IPS-15b (cell line): ENCODE results near the gene SCGB3A2.
A peak's percentile ranks its signal among the peaks of the same experiment; 100 is the strongest.

Experiments
- H3K27me3 ChIP-seq: one replicate; pipeline ENCODE4 v1.6.1; 2013; ENCODE audit warnings: low read length; ENCODE audit not compliant: control insufficient read depth, insufficient read depth
- H3K36me3 ChIP-seq: one replicate; pipeline ENCODE4 v1.6.1; 2013; ENCODE audit warnings: low read length; ENCODE audit not compliant: control insufficient read depth, insufficient read depth
- H3K4me1 ChIP-seq: one replicate; pipeline ENCODE4 v1.6.1; 2013; ENCODE audit warnings: mild to moderate bottlenecking, low read length; ENCODE audit not compliant: control insufficient read depth, insufficient read depth
- H3K4me3 ChIP-seq: one replicate; pipeline ENCODE4 v1.5.1; 2013; ENCODE audit warnings: low read depth, low read length
- H3K9ac ChIP-seq: one replicate; pipeline ENCODE4 v1.6.1; 2013; ENCODE audit warnings: low read depth, mild to moderate bottlenecking, low read length
- H3K9me3 ChIP-seq: one replicate; pipeline ENCODE4 v1.6.1; 2013; ENCODE audit warnings: mild to moderate bottlenecking, low read length; ENCODE audit not compliant: control insufficient read depth, insufficient read depth

SCGB3A2 gene

GRCh38 chr5:147878066-147878759, at the start of gene SCGB3A2:
SCGB3A2 (plus strand) TSS chr5:147878711; CDS start chr5:147878804, 93 bp downstream.
- no peak within 1 kb of the TSS for H3K9ac ChIP-seq
- H3K4me1 ChIP-seq, result peaks cover 28% of the 10 kb centered on the region
- no peaks in the 10 kb centered on the region for H3K9me3 ChIP-seq
- H3K4me3 ChIP-seq, result no peak within 1 kb of the TSS
- H3K27me3 ChIP-seq, result no peaks in the 10 kb centered on the region
- peaks cover 2% of the 10 kb centered on the region for H3K36me3 ChIP-seq

- Histone ChIP-seq H3K4me1 (no peaks in the 10 kb centered on the region), H3K9ac (peak overlapping the region; percentile 8), H3K27me3 (no peaks in the 10 kb centered on the region), H3K4me3 (no peak overlapping the region), H3K9me3 (no peaks in the 10 kb centered on the region), H3K36me3 (no peaks in the 10 kb centered on the region)
Observed at GRCh38 chr5:147830035-147830434, 48.5 kb upstream of the SCGB3A2 start.

- no peaks in the 10 kb centered on the region for H3K27me3 ChIP-seq
- H3K36me3 ChIP-seq, result no peaks in the 10 kb centered on the region
- no peaks in the 10 kb centered on the region for H3K4me1 ChIP-seq
- H3K9me3 ChIP-seq, result no peaks in the 10 kb centered on the region
- H3K4me3 ChIP-seq, result no peak within 1 kb of the TSS
- H3K9ac ChIP-seq, result no peak within 1 kb of the TSS
Observed at GRCh38 chr5:147831465-147831864, 47.0 kb upstream of the SCGB3A2 start, which contains the start of gene SPINK1. SPINK1 (minus strand) TSS chr5:147831671; CDS start chr5:147831577, 94 bp downstream.

- Histone ChIP-seq H3K9ac (no peak overlapping the region), H3K9me3 (no peaks in the 10 kb centered on the region), H3K36me3 (no peaks in the 10 kb centered on the region), H3K4me3 (no peak overlapping the region), H3K27me3 (no peaks in the 10 kb centered on the region), H3K4me1 (no peaks in the 10 kb centered on the region)
Observed at GRCh38 chr5:147832541-147832940, 46.0 kb upstream of the SCGB3A2 start.

- no peak overlapping the region for H3K4me3 ChIP-seq
Observed at GRCh38 chr5:147835386-147835798, 43.1 kb upstream of the SCGB3A2 start.

GRCh38 chr5:147836439-147836838, 42.1 kb upstream of the SCGB3A2 start:
- no peaks in the 10 kb centered on the region for H3K4me1 ChIP-seq
- no peaks in the 10 kb centered on the region for H3K36me3 ChIP-seq
- no peak overlapping the region for H3K4me3 ChIP-seq

More at GRCh38 chr5:147835386-147835798, 43.1 kb upstream of the SCGB3A2 start:
- Histone ChIP-seq H3K9me3 (no peaks in the 10 kb centered on the region), H3K9ac (no peak overlapping the region), H3K4me1 (no peaks in the 10 kb centered on the region), H3K27me3 (no peaks in the 10 kb centered on the region), H3K36me3 (no peaks in the 10 kb centered on the region)

GRCh38 chr5:147842869-147843268, 35.6 kb upstream of the SCGB3A2 start:
- no peak overlapping the region for H3K4me3 ChIP-seq
- H3K27me3 ChIP-seq, result no peaks in the 10 kb centered on the region
- H3K9me3 ChIP-seq, result no peaks in the 10 kb centered on the region
- peaks cover 3% of the 10 kb centered on the region for H3K4me1 ChIP-seq
- H3K9ac ChIP-seq, result no peak overlapping the region
- H3K36me3 ChIP-seq, result no peaks in the 10 kb centered on the region

More at GRCh38 chr5:147836439-147836838, 42.1 kb upstream of the SCGB3A2 start:
- Histone ChIP-seq H3K9ac (no peak overlapping the region), H3K27me3 (no peaks in the 10 kb centered on the region), H3K9me3 (no peaks in the 10 kb centered on the region)

- H3K9ac ChIP-seq, result no peak overlapping the region
- H3K4me1 ChIP-seq, result peaks cover 3% of the 10 kb centered on the region
- H3K4me3 ChIP-seq, result no peak overlapping the region
- no peaks in the 10 kb centered on the region for H3K9me3 ChIP-seq
- no peaks in the 10 kb centered on the region for H3K27me3 ChIP-seq
- H3K36me3 ChIP-seq, result no peaks in the 10 kb centered on the region
Observed at GRCh38 chr5:147844846-147845245, 33.7 kb upstream of the SCGB3A2 start.

GRCh38 chr5:147845618-147846017, 32.9 kb upstream of the SCGB3A2 start:
- H3K9me3 ChIP-seq, result no peaks in the 10 kb centered on the region
- no peaks in the 10 kb centered on the region for H3K36me3 ChIP-seq
- peaks cover 3% of the 10 kb centered on the region for H3K4me1 ChIP-seq
- H3K27me3 ChIP-seq, result no peaks in the 10 kb centered on the region
- no peak overlapping the region for H3K4me3 ChIP-seq
- H3K9ac ChIP-seq, result no peak overlapping the region

- H3K9me3 ChIP-seq, result no peaks in the 10 kb centered on the region
- no peaks in the 10 kb centered on the region for H3K36me3 ChIP-seq
- H3K4me1 ChIP-seq, result peaks cover 4% of the 10 kb centered on the region
- H3K9ac ChIP-seq, result no peak overlapping the region
- no peak overlapping the region for H3K4me3 ChIP-seq
- H3K27me3 ChIP-seq, result no peaks in the 10 kb centered on the region
Observed at GRCh38 chr5:147849226-147849625, 29.3 kb upstream of the SCGB3A2 start.

GRCh38 chr5:147851578-147851977, 26.9 kb upstream of the SCGB3A2 start:
- Histone ChIP-seq H3K9ac (no peak overlapping the region), H3K4me3 (no peak overlapping the region)

GRCh38 chr5:147852365-147852764, 26.1 kb upstream of the SCGB3A2 start:
- H3K36me3 ChIP-seq, result no peaks in the 10 kb centered on the region
- H3K4me3 ChIP-seq, result no peak overlapping the region
- H3K9me3 ChIP-seq, result no peaks in the 10 kb centered on the region
- H3K4me1 ChIP-seq, result peaks cover 4% of the 10 kb centered on the region
- no peak overlapping the region for H3K9ac ChIP-seq
- H3K27me3 ChIP-seq, result no peaks in the 10 kb centered on the region

More at GRCh38 chr5:147851578-147851977, 26.9 kb upstream of the SCGB3A2 start:
- Histone ChIP-seq H3K9me3 (no peaks in the 10 kb centered on the region), H3K4me1 (peaks cover 4% of the 10 kb centered on the region), H3K36me3 (no peaks in the 10 kb centered on the region), H3K27me3 (no peaks in the 10 kb centered on the region)
